ENCODE data around the gene OSTF1.

DNA sequence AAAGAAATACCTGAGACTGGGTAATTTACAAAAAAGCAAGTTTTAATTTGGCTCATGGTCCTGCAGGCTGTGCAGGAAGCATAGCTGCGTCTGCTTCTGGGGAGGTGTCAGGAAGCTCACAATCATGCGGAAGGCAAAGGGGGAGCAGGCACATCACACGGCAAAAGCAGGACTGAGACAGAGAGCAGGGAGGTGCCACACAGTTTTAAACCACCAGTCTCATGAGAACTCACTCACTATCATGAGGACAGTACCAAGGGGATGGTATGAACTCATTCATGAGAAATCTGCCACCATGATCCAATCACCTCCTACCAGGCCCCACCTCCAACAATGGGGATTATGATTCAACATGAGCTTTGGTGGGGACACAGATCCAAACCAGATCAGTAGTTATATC, 96.2 kb downstream of the OSTF1 start:
- TF ChIP-seq EZH2 (IDR thresholded peaks at IDR 0.05; ENCODE audit: borderline replicate concordance, low read depth, low read length, severe bottlenecking), result no peak
- TF ChIP-seq, protein P1, sequence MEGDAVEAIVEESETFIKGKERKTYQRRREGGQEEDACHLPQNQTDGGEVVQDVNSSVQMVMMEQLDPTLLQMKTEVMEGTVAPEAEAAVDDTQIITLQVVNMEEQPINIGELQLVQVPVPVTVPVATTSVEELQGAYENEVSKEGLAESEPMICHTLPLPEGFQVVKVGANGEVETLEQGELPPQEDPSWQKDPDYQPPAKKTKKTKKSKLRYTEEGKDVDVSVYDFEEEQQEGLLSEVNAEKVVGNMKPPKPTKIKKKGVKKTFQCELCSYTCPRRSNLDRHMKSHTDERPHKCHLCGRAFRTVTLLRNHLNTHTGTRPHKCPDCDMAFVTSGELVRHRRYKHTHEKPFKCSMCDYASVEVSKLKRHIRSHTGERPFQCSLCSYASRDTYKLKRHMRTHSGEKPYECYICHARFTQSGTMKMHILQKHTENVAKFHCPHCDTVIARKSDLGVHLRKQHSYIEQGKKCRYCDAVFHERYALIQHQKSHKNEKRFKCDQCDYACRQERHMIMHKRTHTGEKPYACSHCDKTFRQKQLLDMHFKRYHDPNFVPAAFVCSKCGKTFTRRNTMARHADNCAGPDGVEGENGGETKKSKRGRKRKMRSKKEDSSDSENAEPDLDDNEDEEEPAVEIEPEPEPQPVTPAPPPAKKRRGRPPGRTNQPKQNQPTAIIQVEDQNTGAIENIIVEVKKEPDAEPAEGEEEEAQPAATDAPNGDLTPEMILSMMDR (IDR thresholded peaks at IDR 0.05; ENCODE audit: extremely low read depth in 1 of 2, insufficient read depth in 1 of 2, low read depth in 1 of 2, low read length in 2 of 2), result no peak
- TF ChIP-seq, protein P2, sequence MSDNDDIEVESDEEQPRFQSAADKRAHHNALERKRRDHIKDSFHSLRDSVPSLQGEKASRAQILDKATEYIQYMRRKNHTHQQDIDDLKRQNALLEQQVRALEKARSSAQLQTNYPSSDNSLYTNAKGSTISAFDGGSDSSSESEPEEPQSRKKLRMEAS (IDR thresholded peaks at IDR 0.05; ENCODE audit: insufficient read depth, insufficient read length), result no peak
- TF ChIP-seq POLR2A (IDR thresholded peaks at IDR 0.05; ENCODE audit: low read depth, low read length), result no peak
- TF ChIP-seq POLR2AphosphoS5 (IDR thresholded peaks at IDR 0.05; ENCODE audit: insufficient read depth, low read depth, low read length), result no peak
- TF ChIP-seq JUN (IDR thresholded peaks at IDR 0.05; ENCODE audit: borderline replicate concordance, insufficient read depth, insufficient read length, low read depth), result no peak
- TF ChIP-seq GATA2 (IDR thresholded peaks at IDR 0.05; ENCODE audit: insufficient read depth, insufficient read length, low read depth, low read length), result no peak
- no peak for TF ChIP-seq FOS (IDR thresholded peaks at IDR 0.05; ENCODE audit: borderline replicate concordance, insufficient read depth, low read length)
- no peak for TF ChIP-seq MYC (IDR thresholded peaks at IDR 0.05; ENCODE audit: low read depth, low read length)
